Smooth muscle cell (in vitro differentiated cells): ENCODE results near the gene ZNF224. TPM values are rescaled to one million over a fixed set of nuclear protein-coding genes. Genes with fewer than 3 reads are reported as not detected.

Source experiments
- DNase-seq: peaks from one replicate; lab custom pipeline; 2025; ENCODE audit not compliant: unreplicated experiment; lab: John Stamatoyannopoulos, UW
- H2AFZ ChIP-seq: fragments of 200-600 bp; sonication (generic); 2 replicates; pipeline ENCODE4 v1.6.0; 2016; ENCODE audit warnings: antibody characterized with exemption, low read depth, mild to moderate bottlenecking
- H3F3A ChIP-seq: fragments of 200-600 bp; sonication (generic); 2 replicates; pipeline ENCODE4 v1.6.0; 2017; ENCODE audit warnings: antibody characterized with exemption, low read depth
- H3K27ac ChIP-seq: fragments of 200-600 bp; sonication (generic); 2 replicates; pipeline ENCODE4 v1.5.1; 2016; ENCODE audit warnings: low read depth, mild to moderate bottlenecking
- H3K27me3 ChIP-seq: fragments of 200-600 bp; sonication (generic); 2 replicates; pipeline ENCODE4 v1.6.1; 2016; ENCODE audit warnings: low read depth, mild to moderate bottlenecking
- H3K36me3 ChIP-seq: fragments of 200-600 bp; sonication (generic); 2 replicates; pipeline ENCODE4 v1.5.1; 2016; ENCODE audit warnings: low read depth
- H3K4me1 ChIP-seq: fragments of 200-600 bp; sonication (generic); 2 replicates; pipeline ENCODE4 v1.5.1; 2016; ENCODE audit warnings: low read depth
- H3K4me2 ChIP-seq: fragments of 200-600 bp; sonication (generic); 2 replicates; pipeline ENCODE4 v1.6.0; 2016; ENCODE audit warnings: mild to moderate bottlenecking
- H3K4me3 ChIP-seq: fragments of 200-600 bp; sonication (generic); 2 replicates; pipeline ENCODE4 v1.5.1; 2016; ENCODE audit warnings: mild to moderate bottlenecking
- H3K79me2 ChIP-seq: fragments of 200-600 bp; sonication (generic); 2 replicates; pipeline ENCODE4 v1.6.0; 2016; ENCODE audit warnings: low read depth, mild to moderate bottlenecking
- H3K9ac ChIP-seq: fragments of 200-600 bp; sonication (generic); 2 replicates; pipeline ENCODE4 v1.6.0; 2016; ENCODE audit warnings: low read depth
- H3K9me3 ChIP-seq: fragments of 200-600 bp; sonication (generic); replicated peaks from 2 replicates; pipeline ENCODE4 v1.5.1; 2016; ENCODE audit warnings: low read depth
- H4K20me1 ChIP-seq: fragments of 200-600 bp; sonication (generic); 2 replicates; pipeline ENCODE4 v1.6.0; 2016; ENCODE audit warnings: low read depth
- WGBS: methylation state at CpG from one replicate; pipeline ENCODE4 v1.1.7; 2016; ENCODE audit warnings: low lambda C conversion rate; 5-methylcytosine and 5-hydroxymethylcytosine counted together
- polyA plus RNA-seq: library from polyadenylated mRNA; unstranded; fragments of >200 nt; fragmentation: Nextera tagmentation; extraction: Ambion mirVana; gene quantifications from 2 replicates; pipeline ENCODE4 v1.2.1, GENCODE V29; 2016
- total RNA-seq: library from RNA; depleted of rRNA; stranded (reverse); fragments of >200 nt; gene quantifications from 2 replicates; pipeline ENCODE4 v1.2.3, GENCODE V29; 2014
- TF ChIP-seq, protein P1 (sequence below): fragments of 200-600 bp; sonication (generic); IDR thresholded peaks from 2 replicates; pipeline ENCODE4 v1.5.1; 2017; ENCODE audit warnings: borderline replicate concordance, mild to moderate bottlenecking, antibody characterized with exemption; ENCODE audit not compliant: insufficient read depth, poor library complexity, severe bottlenecking

The ZNF224 gene
- total and polyA plus RNA-seq, 2 experiments from 2014 or later: 7.3 to 22.4 TPM

DNA sequence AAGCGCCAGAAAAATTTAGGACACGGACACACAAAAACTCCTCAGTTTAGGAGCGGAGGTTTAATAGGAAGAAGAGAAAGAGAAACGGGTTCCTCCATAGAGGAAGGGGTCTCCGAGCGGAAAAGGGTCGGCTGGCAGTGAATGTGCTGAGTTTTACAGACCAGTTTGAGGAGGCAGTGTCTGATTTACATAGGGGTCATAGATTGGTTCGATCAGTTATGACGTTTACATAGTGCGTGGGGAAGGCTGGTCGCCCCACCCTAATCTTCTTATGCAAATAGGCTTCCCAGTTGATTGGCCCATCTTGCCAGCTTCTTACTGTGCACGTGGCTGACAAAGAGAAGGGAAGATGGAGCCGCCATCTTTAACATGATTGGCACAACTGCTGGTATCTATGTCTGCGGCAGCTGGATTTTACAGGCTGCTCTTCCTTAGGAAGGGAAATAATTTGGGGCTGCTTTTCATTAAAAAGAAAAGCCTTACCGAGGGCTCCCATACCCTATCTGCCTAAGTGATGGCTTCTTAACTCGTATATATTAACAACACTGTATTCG lies 17.8 kb downstream of the ZNF224 start:
- Histone ChIP-seq H3K27ac (peak overlapping the region; percentile 58), H4K20me1 (no peaks in the 10 kb centered on the region), H3K36me3 (peaks cover 28% of the 10 kb centered on the region), H3K4me2 (peak overlapping the region; percentile 91), H3K27me3 (no peaks in the 10 kb centered on the region), H3K9ac (peak overlapping the region; percentile 61), H3K9me3 (peaks cover 15% of the 10 kb centered on the region), H3F3A (peaks cover 4% of the 10 kb centered on the region), H3K79me2 (peaks cover 20% of the 10 kb centered on the region), H3K4me3 (peak overlapping the region; percentile 79), H2AFZ (peak overlapping the region; percentile 78), H3K4me1 (peaks cover 8% of the 10 kb centered on the region)
- no peak for DNase-seq
- TF ChIP-seq, protein P1, sequence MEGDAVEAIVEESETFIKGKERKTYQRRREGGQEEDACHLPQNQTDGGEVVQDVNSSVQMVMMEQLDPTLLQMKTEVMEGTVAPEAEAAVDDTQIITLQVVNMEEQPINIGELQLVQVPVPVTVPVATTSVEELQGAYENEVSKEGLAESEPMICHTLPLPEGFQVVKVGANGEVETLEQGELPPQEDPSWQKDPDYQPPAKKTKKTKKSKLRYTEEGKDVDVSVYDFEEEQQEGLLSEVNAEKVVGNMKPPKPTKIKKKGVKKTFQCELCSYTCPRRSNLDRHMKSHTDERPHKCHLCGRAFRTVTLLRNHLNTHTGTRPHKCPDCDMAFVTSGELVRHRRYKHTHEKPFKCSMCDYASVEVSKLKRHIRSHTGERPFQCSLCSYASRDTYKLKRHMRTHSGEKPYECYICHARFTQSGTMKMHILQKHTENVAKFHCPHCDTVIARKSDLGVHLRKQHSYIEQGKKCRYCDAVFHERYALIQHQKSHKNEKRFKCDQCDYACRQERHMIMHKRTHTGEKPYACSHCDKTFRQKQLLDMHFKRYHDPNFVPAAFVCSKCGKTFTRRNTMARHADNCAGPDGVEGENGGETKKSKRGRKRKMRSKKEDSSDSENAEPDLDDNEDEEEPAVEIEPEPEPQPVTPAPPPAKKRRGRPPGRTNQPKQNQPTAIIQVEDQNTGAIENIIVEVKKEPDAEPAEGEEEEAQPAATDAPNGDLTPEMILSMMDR: no peak
- WGBS: 16% methylated on average over 17 of the region's 17 CpGs

DNA sequence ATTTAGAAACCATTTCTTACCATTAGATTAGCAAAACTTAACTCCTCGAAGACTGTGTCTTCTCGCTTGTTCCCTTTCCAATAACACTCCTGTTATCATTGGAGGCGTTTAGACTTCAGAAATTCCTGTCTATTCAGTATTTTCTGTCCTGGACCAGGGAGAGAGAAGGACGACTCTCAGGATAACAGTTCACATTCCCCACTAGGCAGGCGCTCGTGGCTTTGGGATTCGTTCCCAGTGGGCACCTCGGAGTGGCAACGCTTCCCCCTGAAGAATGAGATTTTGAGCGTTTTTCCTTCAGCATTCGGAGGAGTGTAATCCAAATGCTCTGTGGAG lies 18.6 kb downstream of the ZNF224 start:
- H3K9me3 ChIP-seq: peaks cover 9% of the 10 kb centered on the region
- H3K79me2 ChIP-seq: peaks cover 20% of the 10 kb centered on the region
- peaks cover 24% of the 10 kb centered on the region for H3K36me3 ChIP-seq
- under 1% methylated on average over 11 of the region's 11 CpGs for WGBS
- H3K4me3 ChIP-seq: peak overlapping the region; percentile 79
- TF ChIP-seq, protein P1: no peak
- DNase-seq: no peak
- H3K4me2 ChIP-seq: peak overlapping the region; percentile 91
- H3K4me1 ChIP-seq: peaks cover 8% of the 10 kb centered on the region
- H3F3A ChIP-seq: peaks cover 4% of the 10 kb centered on the region
- no peaks in the 10 kb centered on the region for H3K27me3 ChIP-seq
- H2AFZ ChIP-seq: peak overlapping the region; percentile 78
- H3K9ac ChIP-seq: peak overlapping the region; percentile 61
- H3K27ac ChIP-seq: peak overlapping the region; percentile 58
- no peaks in the 10 kb centered on the region for H4K20me1 ChIP-seq

DNA sequence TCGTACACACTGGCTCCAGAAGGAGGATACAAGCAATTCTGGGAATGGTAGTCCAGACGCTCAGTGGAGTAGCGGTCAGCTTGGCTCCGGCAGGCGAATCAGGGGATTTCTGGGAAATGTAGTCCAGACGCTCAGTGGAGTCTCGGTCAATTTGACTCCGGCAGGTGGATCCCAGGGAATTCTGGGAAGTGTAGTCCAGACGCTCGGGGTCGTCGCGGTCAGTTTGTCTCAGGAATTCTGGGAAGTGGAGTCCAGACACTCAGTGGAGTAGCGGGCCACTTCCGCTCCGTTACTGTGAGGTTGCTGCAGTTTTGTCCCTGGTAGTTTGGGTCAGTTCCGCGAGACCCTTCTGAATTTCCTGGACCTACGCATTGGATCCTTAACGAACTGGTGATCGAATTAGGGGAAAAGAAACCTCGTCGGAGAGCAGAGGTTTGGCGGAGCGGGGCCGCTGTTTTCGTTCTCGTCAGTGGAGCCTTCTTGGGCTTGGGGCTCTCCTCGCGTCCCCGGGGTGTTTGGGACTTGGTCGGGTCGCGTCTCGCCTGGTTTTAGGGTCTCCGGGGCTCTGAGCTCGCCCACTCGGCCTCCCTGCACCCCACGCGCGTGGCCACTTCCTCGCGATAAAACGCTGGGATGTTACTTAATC lies 19.1 kb downstream of the ZNF224 start, which contains the start of gene ZNF225:
TSS of gene ZNF225 (plus strand) at position 262 of the 646 bp plus-strand sequence. CDS start 2,429 bp downstream, outside the sequence.
- H3K4me1 ChIP-seq: peaks cover 8% of the 10 kb centered on the region
- H3K27ac ChIP-seq: peak within 1 kb of the TSS; percentile 58
- H2AFZ ChIP-seq: peak within 1 kb of the TSS; percentile 96
- H3K79me2 ChIP-seq: peaks cover 20% of the 10 kb centered on the region
- peaks cover 4% of the 10 kb centered on the region for H3K9me3 ChIP-seq
- H3K9ac ChIP-seq: peak within 1 kb of the TSS; percentile 62
- peaks cover 22% of the 10 kb centered on the region for H3K36me3 ChIP-seq
- no peaks in the 10 kb centered on the region for H3K27me3 ChIP-seq
- WGBS: 2% methylated on average over 44 of the region's 44 CpGs
- peak within 1 kb of the TSS; percentile 79 for H3K4me3 ChIP-seq
- H3F3A ChIP-seq: peaks cover 4% of the 10 kb centered on the region
- DNase-seq: peak; percentile 61
- H3K4me2 ChIP-seq: peak within 1 kb of the TSS; percentile 91
- H4K20me1 ChIP-seq: no peaks in the 10 kb centered on the region
- TF ChIP-seq, protein P1: no peak
